ENCODE measurements around the gene CCDC6.

DNA sequence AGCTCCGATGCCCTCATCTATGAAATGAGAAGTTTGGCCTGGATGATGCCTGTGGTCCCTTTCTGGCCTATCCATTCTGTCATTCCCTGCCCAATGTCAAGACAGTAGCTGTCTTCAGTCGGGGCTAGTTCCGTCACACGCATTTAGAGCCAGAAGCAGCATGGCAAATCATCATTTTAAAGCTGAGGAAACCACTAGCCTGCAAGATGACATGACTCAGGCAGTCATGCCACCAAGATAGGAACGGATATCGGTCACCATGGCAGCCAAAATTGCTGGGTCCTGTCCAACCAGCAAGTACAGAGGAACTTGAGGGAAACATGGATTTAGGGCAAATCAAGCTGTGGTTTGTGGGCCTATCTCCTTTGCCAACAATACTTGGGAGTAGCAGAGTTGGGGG lies 88.6 kb downstream of the CCDC6 start:
- no peak for TF ChIP-seq CTCF (IDR thresholded peaks at IDR 0.05)
- no peak for TF ChIP-seq POLR2A (IDR thresholded peaks at IDR 0.05)
